Mesenchymal stem cell (in vitro differentiated cells and primary cell): ENCODE measurements around the gene RASA3.
A peak's percentile ranks its signal among the peaks of the same experiment; 100 is the strongest.
"Not testable (repeated sequence)": the region's sequence is repeated elsewhere in the genome, so short reads cannot be mapped to it uniquely, and the experiment has no call there.

Experiments used
- DNase-seq: peaks from one replicate; pipeline ENCODE4 v3.0.0-alpha.2; 2013
- H2AFZ ChIP-seq: one replicate; pipeline ENCODE4 v1.6.1; 2013; ENCODE audit warnings: low read depth, mild to moderate bottlenecking, control low read depth, inconsistent platforms, low read length, moderate library complexity
- H2AK5ac ChIP-seq: 2 replicates; pipeline ENCODE4 v1.6.1; 2013; ENCODE audit warnings: low read length, moderate library complexity, mild to moderate bottlenecking, inconsistent platforms; ENCODE audit not compliant: severe bottlenecking
- H2BK120ac ChIP-seq: one replicate; pipeline ENCODE4 v1.6.1; 2013; ENCODE audit warnings: low read depth, mild to moderate bottlenecking, inconsistent platforms, low read length, moderate library complexity
- H2BK12ac ChIP-seq, 2 experiments: one replicate each; pipeline ENCODE4 v1.6.1; 2013; ENCODE audit warnings: inconsistent platforms in 2 of 2, low read length in 2 of 2, mild to moderate bottlenecking in 2 of 2, moderate library complexity in 2 of 2, control low read depth in 1 of 2
- H2BK15ac ChIP-seq: one replicate; pipeline ENCODE4 v1.6.1; 2013; ENCODE audit warnings: mild to moderate bottlenecking, low read depth, inconsistent platforms; ENCODE audit not compliant: poor library complexity, severe bottlenecking
- H2BK5ac ChIP-seq: 2 replicates; pipeline ENCODE4 v1.6.1; 2013; ENCODE audit warnings: low read depth, mild to moderate bottlenecking, low read length, control low read depth, inconsistent platforms; ENCODE audit not compliant: poor library complexity, severe bottlenecking
- H3K14ac ChIP-seq, 2 experiments: one replicate each; pipeline ENCODE4 v1.6.1; 2013; ENCODE audit warnings: inconsistent platforms in 2 of 2, low read length in 2 of 2, control low read depth in 1 of 2, mild to moderate bottlenecking in 1 of 2, moderate library complexity in 1 of 2
- H3K18ac ChIP-seq, 2 experiments: one replicate each; pipeline ENCODE4 v1.6.1; 2013; ENCODE audit warnings: inconsistent platforms in 2 of 2, low read length in 2 of 2, control low read depth in 1 of 2, low read depth in 1 of 2, mild to moderate bottlenecking in 1 of 2
- H3K23ac ChIP-seq, 2 experiments: one replicate each; pipeline ENCODE4 v1.6.1; 2013; ENCODE audit warnings: inconsistent platforms in 2 of 2, low read length in 2 of 2, mild to moderate bottlenecking in 2 of 2, moderate library complexity in 2 of 2, control low read depth in 1 of 2
- H3K27ac ChIP-seq: 2 replicates; pipeline ENCODE4 v1.5.1; 2013; ENCODE audit warnings: mild to moderate bottlenecking, moderate library complexity, low read length, control low read depth, inconsistent platforms; ENCODE audit not compliant: poor library complexity, severe bottlenecking
- H3K27me3 ChIP-seq, 2 experiments: 2 replicates each; pipeline versions ENCODE4 v1.6.1 to v1.7.0; 2013; ENCODE audit warnings: low read length in 2 of 2, mild to moderate bottlenecking in 2 of 2, moderate library complexity in 2 of 2, control low read depth in 1 of 2, inconsistent platforms in 1 of 2; ENCODE audit not compliant: control insufficient read depth in 1 of 2, insufficient read depth in 1 of 2
- H3K36me3 ChIP-seq, 2 experiments: 2 replicates each; pipeline versions ENCODE4 v1.6.1 to v1.7.0; 2013; ENCODE audit warnings: low read length in 2 of 2, control low read depth in 1 of 2, inconsistent platforms in 1 of 2, low read depth in 1 of 2, mild to moderate bottlenecking in 1 of 2; ENCODE audit not compliant: insufficient read depth in 2 of 2, control insufficient read depth in 1 of 2
- H3K4ac ChIP-seq, 2 experiments: one replicate each; pipeline ENCODE4 v1.6.1; 2013; ENCODE audit warnings: inconsistent platforms in 2 of 2, low read length in 2 of 2, mild to moderate bottlenecking in 2 of 2, moderate library complexity in 2 of 2, control low read depth in 1 of 2, low read depth in 1 of 2
- H3K4me1 ChIP-seq: 2 replicates; pipeline ENCODE4 v1.6.1; 2013; ENCODE audit warnings: low read depth, low read length, control low read depth; ENCODE audit not compliant: control insufficient read depth, insufficient read depth
- H3K4me2 ChIP-seq: 2 replicates; pipeline ENCODE4 v1.6.1; 2013; ENCODE audit warnings: low read length, mild to moderate bottlenecking, inconsistent platforms; ENCODE audit not compliant: poor library complexity, severe bottlenecking
- H3K4me3 ChIP-seq, 2 experiments: 2 replicates each; pipeline versions ENCODE4 v1.5.1 to v1.7.0; 2013; ENCODE audit warnings: low read length in 2 of 2, mild to moderate bottlenecking in 2 of 2, control low read depth in 1 of 2, low read depth in 1 of 2; ENCODE audit not compliant: insufficient read depth in 1 of 2
- H3K79me1 ChIP-seq: replicated peaks from 2 replicates; pipeline ENCODE4 v1.6.1; 2013; ENCODE audit warnings: mild to moderate bottlenecking, control low read depth, low read length, inconsistent platforms; ENCODE audit not compliant: poor library complexity, severe bottlenecking
- H3K9ac ChIP-seq: 2 replicates; pipeline ENCODE4 v1.7.0; 2013; ENCODE audit warnings: mild to moderate bottlenecking, low read length, moderate library complexity
- H3K9me3 ChIP-seq: 2 replicates; pipeline ENCODE4 v1.7.0; 2013; ENCODE audit warnings: mild to moderate bottlenecking, low read length; ENCODE audit not compliant: control insufficient read depth
- H4K8ac ChIP-seq: one replicate; pipeline ENCODE4 v1.6.1; 2013; ENCODE audit warnings: inconsistent platforms, mild to moderate bottlenecking, low read length, moderate library complexity
- H4K91ac ChIP-seq: one replicate; pipeline ENCODE4 v1.6.1; 2013; ENCODE audit warnings: mild to moderate bottlenecking, low read length, inconsistent platforms
- WGBS: methylation state at CpG from one replicate; pipeline ENCODE4 v1.1.7; 2013; ENCODE audit warnings: mixed read lengths; 5-methylcytosine and 5-hydroxymethylcytosine counted together

The RASA3 gene

DNA sequence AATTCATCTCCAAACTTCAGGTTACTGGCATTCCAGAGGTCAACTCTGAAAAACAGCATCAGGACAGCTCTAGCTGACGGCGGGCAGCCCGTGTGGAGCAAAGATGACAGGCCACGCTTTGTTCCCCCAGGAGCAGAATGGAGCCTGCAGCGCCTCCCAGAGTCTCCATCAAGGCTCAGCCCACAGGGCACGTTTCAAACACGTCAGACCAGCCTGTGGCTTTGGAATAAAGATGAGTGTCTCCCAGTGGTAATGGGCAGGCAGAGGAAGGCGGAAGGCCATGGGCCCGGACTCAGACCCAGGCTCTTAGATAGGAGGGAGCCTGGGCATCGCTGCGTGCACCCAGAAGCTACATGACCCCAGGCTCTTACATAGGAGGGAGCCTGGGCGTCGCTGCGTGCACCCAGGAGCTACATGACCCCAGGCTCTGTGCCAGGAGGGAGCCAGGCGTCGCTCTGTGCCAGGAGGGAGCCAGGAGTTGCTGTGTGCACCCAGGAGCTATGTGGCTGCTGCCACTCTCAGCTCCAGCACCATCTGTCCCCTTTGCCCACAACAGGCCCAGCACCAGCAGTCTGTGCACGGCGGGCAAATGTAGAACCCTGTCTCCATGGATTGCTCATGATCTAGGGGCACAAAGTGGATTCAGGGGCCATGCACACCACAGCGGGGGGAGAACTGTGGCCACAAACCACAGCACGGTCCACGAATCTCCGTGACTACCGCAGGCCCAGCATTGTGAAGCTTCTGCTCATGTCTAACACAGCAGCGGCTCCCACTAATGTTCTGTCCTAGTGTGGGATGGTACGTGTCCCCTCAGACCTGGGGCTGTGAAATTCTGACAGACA lies 110.7 kb downstream of the RASA3 start:
- DNase-seq: no peak
- Histone ChIP-seq H3K23ac (no peak overlapping the region), H2AFZ (no peak overlapping the region), H3K79me1 (peaks cover 33% of the 10 kb centered on the region), H3K27ac (no peak overlapping the region), H3K27me3 (no peaks in the 10 kb centered on the region), H3K4ac (no peak overlapping the region), H2AK5ac (no peak overlapping the region), H3K36me3 (peaks cover 90% of the 10 kb centered on the region in 2 experiments), H3K9me3 (no peaks in the 10 kb centered on the region), H3K9ac (no peak overlapping the region), H2BK120ac (no peak overlapping the region), H2BK5ac (no peak overlapping the region), H3K4me1 (peaks cover 37% of the 10 kb centered on the region), H3K18ac (no peak overlapping the region), H4K8ac (no peak overlapping the region), H4K91ac (peak overlapping the region; percentile 72), H3K4me3 (no peak overlapping the region), H2BK15ac (no peak overlapping the region), H3K4me2 (no peak overlapping the region), H3K14ac (no peak overlapping the region), H2BK12ac (no peak overlapping the region)
- WGBS: 94% methylated on average over 25 of the region's 25 CpGs

DNA sequence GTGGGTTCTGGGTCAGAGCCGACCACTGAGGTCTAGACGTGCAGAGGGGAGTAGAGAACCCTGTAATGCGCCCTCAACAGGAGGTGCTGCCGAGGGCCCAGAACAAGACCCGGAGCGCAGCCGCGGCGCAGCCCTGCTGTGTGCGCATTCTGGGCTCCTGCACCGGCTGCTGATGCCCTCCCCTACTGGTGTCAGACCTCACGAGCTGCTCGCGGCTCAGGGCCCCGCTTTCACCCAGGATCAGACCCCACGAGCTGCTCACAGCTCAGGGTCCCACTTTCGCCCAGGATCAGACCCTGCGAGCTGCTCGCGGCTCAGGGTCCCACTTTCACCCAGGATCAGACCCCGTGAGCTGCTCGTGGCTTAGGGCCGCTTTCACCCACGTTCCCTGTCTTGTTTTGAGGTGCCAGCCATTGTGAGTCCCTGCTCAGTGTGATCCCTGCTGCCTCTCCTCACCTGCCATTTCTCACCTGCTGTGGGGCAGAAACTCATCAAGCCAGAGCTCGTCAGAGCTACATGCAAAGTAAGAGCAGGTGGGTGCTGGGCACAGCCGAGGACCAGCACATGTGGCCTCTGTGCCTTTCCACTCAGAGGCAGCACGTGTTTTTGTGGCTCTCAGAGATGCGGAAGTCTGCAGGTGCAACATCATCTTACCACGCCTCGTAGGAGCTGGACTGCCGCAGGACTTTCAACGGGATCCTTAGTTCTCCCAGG lies 111.5 kb downstream of the RASA3 start:
- Histone ChIP-seq H3K4me3 (no peak overlapping the region), H2BK5ac (no peak overlapping the region), H4K91ac (no peak overlapping the region), H2AK5ac (no peak overlapping the region), H2AFZ (no peak overlapping the region), H3K23ac (no peak overlapping the region), H2BK120ac (no peak overlapping the region), H4K8ac (no peak overlapping the region), H3K4ac (no peak overlapping the region), H3K27me3 (no peaks in the 10 kb centered on the region), H3K14ac (no peak overlapping the region), H3K4me1 (peaks cover 31% of the 10 kb centered on the region), H3K18ac (no peak overlapping the region), H3K27ac (no peak overlapping the region), H3K4me2 (no peak overlapping the region), H3K79me1 (peaks cover 41% of the 10 kb centered on the region), H3K36me3 (peaks cover 90 to 93% of the 10 kb centered on the region in 2 experiments), H2BK15ac (no peak overlapping the region), H3K9me3 (no peaks in the 10 kb centered on the region), H3K9ac (no peak overlapping the region), H2BK12ac (no peak overlapping the region)
- no peak for DNase-seq
- WGBS: 96% methylated on average over 32 of the region's 32 CpGs

DNA sequence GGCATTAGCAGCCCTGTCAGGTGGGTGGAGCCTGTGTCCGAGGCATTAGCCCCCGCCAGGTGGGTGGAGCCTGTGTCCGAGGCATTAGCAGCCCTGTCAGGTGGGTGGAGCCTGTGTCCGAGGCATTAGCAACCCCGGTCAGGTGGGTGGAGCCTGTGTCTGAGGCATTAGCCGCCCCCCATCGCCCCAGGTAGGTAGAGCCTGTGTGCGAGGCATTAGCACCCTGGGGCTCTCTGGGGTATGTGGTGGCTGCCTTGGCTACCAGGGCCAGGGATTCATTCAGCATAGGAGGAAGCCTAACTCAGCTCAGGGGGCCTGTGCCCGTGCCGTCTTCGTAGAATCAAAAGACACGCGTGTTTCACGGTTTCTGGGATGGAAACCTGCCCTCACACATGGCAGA lies 112.3 kb downstream of the RASA3 start:
- H3K27me3 ChIP-seq, H4K91ac ChIP-seq, H3K9ac ChIP-seq, H3K4me2 ChIP-seq, DNase-seq, H3K4me3 ChIP-seq, H2BK120ac ChIP-seq, H4K8ac ChIP-seq, H3K18ac ChIP-seq, H3K9me3 ChIP-seq, H2BK12ac ChIP-seq, H3K14ac ChIP-seq, H3K27ac ChIP-seq, H2AK5ac ChIP-seq, H2AFZ ChIP-seq, H2BK5ac ChIP-seq, H3K4ac ChIP-seq, H2BK15ac ChIP-seq: not testable (repeated sequence)
- peaks cover 96% of the 10 kb centered on the region in 2 experiments for H3K36me3 ChIP-seq
- H3K4me1 ChIP-seq: peaks cover 29% of the 10 kb centered on the region
- 95% methylated on average over 14 of the region's 14 CpGs for WGBS
- peak overlapping the region in 1 of 2 experiments; percentile 61 for H3K23ac ChIP-seq
- peaks cover 49% of the 10 kb centered on the region for H3K79me1 ChIP-seq

DNA sequence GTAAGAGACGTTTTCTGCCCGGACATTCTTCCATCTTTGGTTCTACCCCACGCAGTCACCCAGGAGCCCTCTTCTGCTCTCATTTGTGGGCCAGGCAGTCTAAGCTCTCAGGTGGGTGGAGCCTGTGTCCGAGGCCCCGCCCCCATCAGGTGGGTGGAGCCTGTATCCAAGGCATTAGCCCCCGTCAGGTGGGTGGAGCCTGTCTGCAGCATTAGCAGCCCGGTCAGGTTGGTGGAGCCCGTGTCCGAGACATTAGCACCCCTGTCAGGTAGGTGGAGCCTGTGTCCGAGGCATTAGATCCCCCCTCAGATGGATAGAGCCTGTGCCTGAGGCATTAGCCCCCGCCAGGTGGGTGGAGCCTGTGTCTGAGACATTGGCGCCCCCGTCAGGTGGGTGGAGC lies 113.1 kb downstream of the RASA3 start:
- Histone ChIP-seq H4K8ac (peak overlapping the region; percentile 66), H2BK120ac (no peak overlapping the region), H3K4me3 (no peak overlapping the region), H3K4me1 (peaks cover 23% of the 10 kb centered on the region), H4K91ac (no peak overlapping the region), H2BK5ac (no peak overlapping the region), H3K9me3 (no peaks in the 10 kb centered on the region), H2AFZ (no peak overlapping the region), H3K4me2 (no peak overlapping the region), H3K27me3 (no peaks in the 10 kb centered on the region), H3K14ac (no peak overlapping the region), H2BK12ac (no peak overlapping the region), H3K18ac (no peak overlapping the region), H3K9ac (no peak overlapping the region), H2BK15ac (no peak overlapping the region), H2AK5ac (no peak overlapping the region), H3K27ac (no peak overlapping the region), H3K4ac (no peak overlapping the region), H3K36me3 (peaks cover 96% of the 10 kb centered on the region in 2 experiments), H3K79me1 (peaks cover 56% of the 10 kb centered on the region), H3K23ac (no peak overlapping the region)
- no peak for DNase-seq
- WGBS: 79% methylated on average over 13 of the region's 13 CpGs
